GM23338 (cell line): Measurements from ENCODE around the gene RAD51C. TPM values are rescaled to one million over a fixed set of nuclear protein-coding genes. Genes with fewer than 3 reads are reported as not detected.

Experiments
- ATAC-seq: fragments of 200-7000 bp; cut with Tn5 transposase; 3 replicates; pipeline ENCODE4 v1.9.1; 2020
- DNase-seq: peaks from one replicate; pipeline ENCODE4 v3.0.0-alpha.2; 2015; ENCODE audit warnings: low spot score
- H2AFZ ChIP-seq: fragments of 200-600 bp; sonication (generic); 2 replicates; pipeline ENCODE4 v1.8.0; 2016; ENCODE audit warnings: antibody characterized with exemption, mild to moderate bottlenecking, moderate library complexity
- H3F3A ChIP-seq: fragments of 200-600 bp; sonication (generic); replicated peaks from 2 replicates; pipeline ENCODE4 v1.8.0; 2017; ENCODE audit warnings: antibody characterized with exemption, mixed run types, low read depth
- H3K27ac ChIP-seq: fragments of 200-600 bp; sonication (generic); 2 replicates; pipeline ENCODE4 v1.6.1; 2016; ENCODE audit warnings: low read depth
- H3K27me3 ChIP-seq: fragments of 200-600 bp; sonication (generic); 2 replicates; pipeline ENCODE4 v1.8.0; 2016; ENCODE audit warnings: mild to moderate bottlenecking, mixed run types, moderate library complexity; ENCODE audit not compliant: insufficient read depth
- H3K36me3 ChIP-seq: fragments of 200-600 bp; sonication (generic); 2 replicates; pipeline ENCODE4 v1.8.0; 2016; ENCODE audit warnings: mild to moderate bottlenecking; ENCODE audit not compliant: insufficient read depth
- H3K4me1 ChIP-seq: fragments of 200-600 bp; sonication (generic); 2 replicates; pipeline ENCODE4 v1.8.0; 2016; ENCODE audit warnings: mild to moderate bottlenecking, moderate library complexity; ENCODE audit not compliant: insufficient read depth
- H3K4me2 ChIP-seq: fragments of 200-600 bp; sonication (generic); 2 replicates; pipeline ENCODE4 v1.7.1; 2017; ENCODE audit warnings: mixed run types
- H3K4me3 ChIP-seq: fragments of 200-600 bp; sonication (generic); 2 replicates; pipeline ENCODE4 v1.6.1; 2016; ENCODE audit warnings: mixed run types
- H3K79me2 ChIP-seq: fragments of 200-600 bp; sonication (generic); replicated peaks from 2 replicates; pipeline ENCODE4 v1.8.0; 2017; ENCODE audit warnings: mild to moderate bottlenecking; ENCODE audit not compliant: insufficient read depth
- H3K9me2 ChIP-seq: fragments of 200-600 bp; sonication (generic); 2 replicates; pipeline ENCODE4 v1.8.0; 2017; ENCODE audit not compliant: insufficient read depth
- H4K20me1 ChIP-seq: fragments of 200-600 bp; sonication (generic); replicated peaks from 2 replicates; pipeline ENCODE4 v1.8.0; 2017; ENCODE audit warnings: mild to moderate bottlenecking; ENCODE audit not compliant: insufficient read depth
- H3K27ac Mint-ChIP-seq: 2 replicates; pipeline ENCODE4 v1.8.0; 2020; ENCODE audit warnings: inconsistent platforms, mild to moderate bottlenecking, moderate library complexity, mixed read lengths
- H3K27me3 Mint-ChIP-seq: 3 replicates; pipeline ENCODE4 v1.8.0; 2022; ENCODE audit warnings: low read depth, mild to moderate bottlenecking, moderate library complexity, mixed read lengths, inconsistent platforms; ENCODE audit not compliant: insufficient read depth, poor library complexity
- H3K36me3 Mint-ChIP-seq: 3 replicates; pipeline ENCODE4 v1.8.0; 2021; ENCODE audit warnings: low read depth, mild to moderate bottlenecking, inconsistent platforms, moderate library complexity, mixed read lengths
- H3K4me1 Mint-ChIP-seq: 3 replicates; pipeline ENCODE4 v1.8.0; 2020; ENCODE audit warnings: mild to moderate bottlenecking, inconsistent platforms, mixed read lengths
- H3K4me3 Mint-ChIP-seq: 3 replicates; pipeline ENCODE4 v1.8.0; 2021; ENCODE audit warnings: moderate library complexity, mild to moderate bottlenecking, inconsistent platforms, mixed read lengths
- H3K9me3 Mint-ChIP-seq: 3 replicates; pipeline ENCODE4 v1.8.0; 2020; ENCODE audit warnings: moderate library complexity, mild to moderate bottlenecking, inconsistent platforms, mixed read lengths
- CREB1 ChIP-seq: fragments of 250-450 bp; sonication (Bioruptor Pico); IDR thresholded peaks from 2 replicates; pipeline ENCODE4 v1.5.0; 2020; ENCODE audit warnings: low read depth, mild to moderate bottlenecking, moderate library complexity
- ETS1 ChIP-seq: IDR thresholded peaks from 2 replicates; pipeline ENCODE4 v1.6.1; 2016; ENCODE audit warnings: antibody characterized with exemption
- EZH2 ChIP-seq: fragments of 200-600 bp; sonication (generic); IDR thresholded peaks from one replicate; pipeline ENCODE4 v1.8.0; 2017; ENCODE audit warnings: antibody characterized with exemption, mild to moderate bottlenecking, low read depth; ENCODE audit not compliant: unreplicated experiment
- EZH2phosphoT487 ChIP-seq: fragments of 200-600 bp; sonication (generic); IDR thresholded peaks from one replicate; pipeline ENCODE4 v1.8.1; 2018; ENCODE audit warnings: antibody characterized with exemption; ENCODE audit not compliant: unreplicated experiment
- JUNB ChIP-seq: IDR thresholded peaks from one replicate; pipeline ENCODE4 v1.6.1; 2016; ENCODE audit warnings: antibody characterized with exemption; ENCODE audit not compliant: unreplicated experiment
- NANOG ChIP-seq: IDR thresholded peaks from 2 replicates; pipeline ENCODE4 v1.6.1; 2016; ENCODE audit warnings: antibody characterized with exemption, borderline replicate concordance
- POLR2AphosphoS5 ChIP-seq: IDR thresholded peaks from 2 replicates; pipeline ENCODE4 v1.6.1; 2016; ENCODE audit warnings: antibody characterized with exemption, low read depth
- REST ChIP-seq: IDR thresholded peaks from one replicate; pipeline ENCODE4 v1.6.1; 2018; ENCODE audit warnings: antibody characterized with exemption; ENCODE audit not compliant: unreplicated experiment
- STAT1 ChIP-seq: IDR thresholded peaks from one replicate; pipeline ENCODE4 v1.6.1; 2016; ENCODE audit warnings: antibody characterized with exemption; ENCODE audit not compliant: unreplicated experiment
- ZNF114 ChIP-seq: fragments of 250-450 bp; sonication (Bioruptor Pico); IDR thresholded peaks from 2 replicates; pipeline ENCODE4 v1.5.0; 2020; ENCODE audit warnings: mild to moderate bottlenecking, moderate library complexity
- ZNF331 ChIP-seq: fragments of 250-450 bp; sonication (Bioruptor Pico); IDR thresholded peaks from 2 replicates; pipeline ENCODE4 v1.5.0; 2020; ENCODE audit warnings: low read depth, mild to moderate bottlenecking, moderate library complexity
- polyA plus RNA-seq: library from polyadenylated mRNA; unstranded; fragments of >200 nt; fragmentation: Nextera tagmentation; extraction: Ambion mirVana; gene quantifications from 2 replicates; pipeline ENCODE4 v1.2.1, GENCODE V29; 2016
- total RNA-seq: library from RNA; depleted of rRNA; stranded (reverse); fragments of >200 nt; shearing (Covaris generic); gene quantifications from 2 replicates; pipeline ENCODE4 v1.2.3, GENCODE V29; 2014

Gene RAD51C
- total and polyA plus RNA-seq, 2 experiments from 2014 or later = 9.3 to 33.6 TPM

GRCh38 chr17:58759522-58759921 is 67.1 kb downstream of the RAD51C start (continued):
- TF ChIP-seq EZH2phosphoT487 (no peak), NANOG (no peak), STAT1 (no peak), POLR2AphosphoS5 (no peak), ETS1 (no peak)

GRCh38 chr17:58760248-58760647 is 67.8 kb downstream of the RAD51C start:
- Histone ChIP-seq H3K4me3 (no peak overlapping the region), H2AFZ (no peak overlapping the region), H3F3A (0 out of 2 replicates have a peak, but pooled peaks cover 3% of the 10 kb centered on the region), H4K20me1 (peaks cover 14% of the 10 kb centered on the region; the same call in 1 of the 2 replicates), H3K27ac (no peak overlapping the region), H3K36me3 (no peaks in the 10 kb centered on the region), H3K4me2 (no peak overlapping the region), H3K79me2 (peaks cover 7% of the 10 kb centered on the region; the same call in 1 of the 2 replicates), H3K9me2 (no peaks in the 10 kb centered on the region), H3K4me1 (peaks cover 7% of the 10 kb centered on the region), H3K27me3 (peaks cover 16% of the 10 kb centered on the region)
- no peaks in the 10 kb centered on the region for H3K9me3 Mint-ChIP-seq
- H3K27ac Mint-ChIP-seq = no peak overlapping the region
- no peak overlapping the region for H3K4me3 Mint-ChIP-seq
- DNase-seq (no peak), ATAC-seq (no peak)
- TF ChIP-seq STAT1 = no peak
- TF ChIP-seq REST = no peak
- TF ChIP-seq ETS1 = no peak
- no peak for TF ChIP-seq EZH2phosphoT487
- TF ChIP-seq NANOG = no peak
- no peaks in the 10 kb centered on the region for H3K36me3 Mint-ChIP-seq
- H3K4me1 Mint-ChIP-seq = peaks cover 8% of the 10 kb centered on the region
- peaks cover 9% of the 10 kb centered on the region for H3K27me3 Mint-ChIP-seq

- Histone ChIP-seq H2AFZ (no peak overlapping the region), H3K4me1 (no peaks in the 10 kb centered on the region), H3K36me3 (no peaks in the 10 kb centered on the region), H3K9me2 (no peaks in the 10 kb centered on the region), H3K4me2 (no peak overlapping the region), H3K79me2 (peaks cover under 1% of the 10 kb centered on the region; the same call in 1 of the 2 replicates), H3K27ac (no peak overlapping the region), H4K20me1 (peaks cover 6% of the 10 kb centered on the region; the same call in 1 of the 2 replicates), H3F3A (no peaks in the 10 kb centered on the region), H3K27me3 (peaks cover under 1% of the 10 kb centered on the region; the same call in 1 of the 2 replicates), H3K4me3 (no peak overlapping the region)
- ATAC-seq = no peak
- Mint-ChIP-seq H3K9me3 (no peaks in the 10 kb centered on the region), H3K36me3 (no peaks in the 10 kb centered on the region), H3K4me3 (no peak overlapping the region), H3K4me1 (no peaks in the 10 kb centered on the region), H3K27me3 (peaks cover 3% of the 10 kb centered on the region), H3K27ac (no peak overlapping the region)
- no peak for DNase-seq
- TF ChIP-seq EZH2phosphoT487 (no peak), ZNF114 (CRISPR knock-in tag) (no peak), CREB1 (CRISPR knock-in tag) (no peak), EZH2 (no peak), STAT1 (no peak), ZNF331 (CRISPR knock-in tag) (no peak), NANOG (no peak), ETS1 (no peak), POLR2AphosphoS5 (no peak), JUNB (no peak)
Measured at GRCh38 chr17:58763263-58763662, 70.9 kb downstream of the RAD51C start.
